GM19099 (cell line): ENCODE measurements around the gene SPAG16.

Source experiments
- POLR2A ChIP-seq: IDR thresholded peaks from 3 replicates; pipeline ENCODE4 v1.6.1; 2011; ENCODE audit warnings: low read depth; ENCODE audit not compliant: insufficient read length; ENCODE audit errors: extremely low read depth

Gene SPAG16

DNA sequence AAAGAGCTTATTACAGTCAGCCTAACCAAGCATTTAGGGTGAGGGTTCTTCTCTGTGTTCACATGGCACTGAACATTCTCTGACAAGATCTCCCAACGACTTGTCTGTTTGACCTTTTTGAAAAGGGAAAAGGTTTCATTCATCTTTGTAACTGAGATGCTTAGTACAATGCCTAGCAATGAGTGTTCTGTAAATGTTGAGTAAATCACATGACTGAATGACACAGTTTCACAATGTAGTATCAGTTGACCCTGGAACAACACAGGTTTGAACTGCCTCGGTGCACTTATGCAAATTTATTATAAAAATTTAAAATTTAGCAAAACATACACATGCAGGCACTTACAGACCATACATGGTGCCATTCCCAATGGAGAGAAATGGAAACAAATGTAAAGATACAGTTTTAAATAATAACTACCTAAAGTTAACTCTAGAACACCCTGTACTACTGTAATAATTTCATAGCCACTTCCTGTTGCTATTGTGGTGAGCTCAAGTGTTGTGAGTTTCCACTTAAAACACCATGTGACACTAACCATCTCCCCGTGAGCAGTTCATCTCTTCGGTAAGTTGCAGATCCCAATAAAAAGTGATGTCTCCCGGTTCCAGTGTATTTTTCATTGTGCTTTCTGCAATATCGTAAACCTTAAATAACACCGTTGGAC is 1092.5 kb downstream of the SPAG16 start:
- no peak for TF ChIP-seq POLR2A

DNA sequence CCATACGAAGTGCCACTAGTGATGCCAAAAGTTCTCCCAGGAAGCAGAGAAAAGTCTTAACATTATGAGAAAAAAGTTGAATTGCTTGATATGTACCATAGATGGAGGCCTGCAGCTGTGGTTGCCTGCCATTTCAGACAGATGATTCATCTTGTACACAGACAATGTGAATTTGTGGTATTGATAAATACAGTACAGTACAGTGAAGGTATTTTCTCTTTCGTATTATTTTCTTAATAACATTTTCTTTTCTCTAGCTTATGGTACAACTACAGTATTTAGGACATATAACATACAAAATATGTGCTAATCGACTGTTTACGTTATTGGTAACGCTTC is 1093.0 kb downstream of the SPAG16 start:
- TF ChIP-seq POLR2A: no peak

DNA sequence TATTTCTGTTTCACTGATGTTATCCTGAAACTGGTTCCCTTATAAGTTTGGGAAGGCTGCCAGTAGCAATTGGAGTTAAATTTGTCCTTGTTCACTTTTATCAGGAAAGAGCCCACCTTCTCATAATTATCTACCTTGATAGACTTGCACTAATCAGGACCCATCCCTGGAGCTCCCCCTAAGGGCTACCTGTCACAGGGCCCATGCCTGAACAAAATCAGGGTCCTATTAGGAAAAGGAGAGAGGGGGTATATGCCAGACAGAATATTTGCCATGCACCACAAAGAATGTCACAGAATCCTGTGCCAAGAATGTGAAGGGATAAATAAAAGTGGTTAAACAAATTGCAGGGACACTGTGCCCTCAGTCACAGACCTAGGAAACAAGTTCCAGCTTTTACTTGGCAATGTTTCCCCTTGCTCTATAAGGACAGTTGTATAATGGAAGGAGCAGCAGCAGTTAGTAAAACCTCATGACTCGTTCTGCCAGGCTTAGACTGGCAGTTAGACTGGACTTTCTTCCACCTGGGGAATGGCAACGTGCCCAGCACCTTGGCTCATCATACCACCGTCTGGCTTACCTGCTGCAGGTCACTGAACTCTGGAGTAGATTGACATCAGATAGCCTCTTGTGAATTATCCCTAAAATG is 1094.3 kb downstream of the SPAG16 start:
- TF ChIP-seq POLR2A: no peak

DNA sequence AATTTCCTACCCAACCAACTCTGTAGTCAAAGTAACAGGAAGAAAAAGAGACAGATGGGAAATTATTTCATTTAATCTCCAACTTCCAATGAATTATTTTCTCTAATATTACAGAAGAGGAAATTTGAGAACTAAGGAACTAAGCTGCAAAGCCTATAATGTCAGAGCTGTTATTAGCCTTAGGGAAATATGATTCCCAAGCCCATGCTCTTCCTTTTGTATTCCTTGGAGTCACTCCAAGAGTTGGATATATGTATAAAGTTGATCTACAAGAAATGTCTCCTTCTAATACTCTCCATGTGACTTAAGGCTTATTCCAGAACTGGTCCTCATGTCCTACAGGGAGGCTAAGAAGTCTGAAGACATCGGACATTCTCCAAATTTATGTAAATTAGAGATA is 1095.0 kb downstream of the SPAG16 start:
- no peak for TF ChIP-seq POLR2A

DNA sequence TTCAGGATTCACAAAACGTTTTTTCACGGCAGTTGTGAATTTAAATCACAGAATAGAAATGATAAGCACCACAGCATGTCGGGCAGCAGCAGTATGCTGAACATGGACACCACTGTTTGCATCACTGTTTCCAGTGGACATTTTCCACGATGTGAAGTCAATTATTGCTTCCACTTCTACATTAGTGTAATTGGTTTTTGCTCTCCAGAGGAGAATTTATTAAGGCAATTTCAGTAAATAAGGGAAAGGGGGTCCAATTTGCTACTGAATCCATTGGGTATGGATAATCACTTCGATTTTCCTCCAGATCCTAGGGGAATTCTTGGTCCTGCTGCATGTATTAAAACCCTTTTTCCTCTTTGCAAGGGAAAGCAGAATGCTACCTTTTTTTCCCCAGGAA is 1096.4 kb downstream of the SPAG16 start:
- TF ChIP-seq POLR2A: no peak

DNA sequence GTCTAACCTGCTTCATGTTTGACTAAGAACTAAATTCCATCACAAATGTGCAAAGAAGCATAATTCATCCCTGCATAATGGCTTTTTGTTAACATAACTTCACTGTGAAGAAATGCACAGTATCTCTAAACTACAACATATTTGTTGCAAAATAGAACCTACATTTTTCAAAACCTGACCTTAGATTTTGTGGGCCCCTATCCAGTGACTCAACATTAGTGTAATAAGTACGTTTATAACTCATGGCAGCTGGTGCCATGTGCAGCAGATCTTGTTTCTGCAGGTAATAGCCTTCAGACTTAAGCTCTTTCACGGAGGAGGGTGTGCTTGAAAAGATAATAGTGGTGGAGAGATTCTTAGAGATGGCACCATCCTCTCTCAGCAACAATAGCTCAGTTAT is 1098.0 kb downstream of the SPAG16 start:
- no peak for TF ChIP-seq POLR2A

DNA sequence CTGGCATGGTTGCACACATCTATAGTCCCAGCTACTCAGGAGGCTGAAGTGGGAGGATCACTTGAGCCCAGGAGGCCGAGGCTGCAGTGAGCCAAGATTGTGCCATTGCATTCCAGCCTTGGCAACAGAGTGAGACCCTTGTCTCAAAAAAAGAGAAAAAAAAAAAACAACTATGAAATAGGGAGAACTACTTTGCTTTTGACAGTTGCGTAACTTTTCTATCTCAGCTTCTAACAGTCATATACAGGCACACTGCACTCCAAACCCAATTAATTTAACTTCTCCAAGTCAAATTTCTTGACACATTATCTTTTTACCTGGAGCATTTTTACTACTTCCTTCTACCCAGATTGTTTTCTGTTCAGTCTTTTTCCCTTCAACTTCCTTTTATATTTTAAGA is 1102.5 kb downstream of the SPAG16 start:
- no peak for TF ChIP-seq POLR2A

DNA sequence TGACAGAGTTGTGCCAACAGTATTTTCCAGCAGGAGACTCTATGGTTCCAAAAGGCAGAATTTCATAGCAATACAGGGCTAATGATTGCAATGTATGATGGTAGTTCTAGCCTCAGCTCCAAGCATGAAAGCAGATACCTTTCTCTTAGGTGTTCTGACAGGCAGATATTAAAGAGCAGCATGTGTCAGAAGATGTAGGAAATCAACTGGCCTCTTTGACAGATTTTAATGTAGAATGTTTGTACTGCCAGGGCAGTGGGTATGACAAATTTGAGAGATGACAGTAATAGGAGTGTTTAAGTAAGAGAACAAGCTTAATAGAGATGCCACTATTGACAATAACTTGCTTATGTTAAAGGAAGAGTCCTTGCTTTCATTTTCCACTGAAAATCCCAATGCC is 1105.1 kb downstream of the SPAG16 start:
- no peak for TF ChIP-seq POLR2A

DNA sequence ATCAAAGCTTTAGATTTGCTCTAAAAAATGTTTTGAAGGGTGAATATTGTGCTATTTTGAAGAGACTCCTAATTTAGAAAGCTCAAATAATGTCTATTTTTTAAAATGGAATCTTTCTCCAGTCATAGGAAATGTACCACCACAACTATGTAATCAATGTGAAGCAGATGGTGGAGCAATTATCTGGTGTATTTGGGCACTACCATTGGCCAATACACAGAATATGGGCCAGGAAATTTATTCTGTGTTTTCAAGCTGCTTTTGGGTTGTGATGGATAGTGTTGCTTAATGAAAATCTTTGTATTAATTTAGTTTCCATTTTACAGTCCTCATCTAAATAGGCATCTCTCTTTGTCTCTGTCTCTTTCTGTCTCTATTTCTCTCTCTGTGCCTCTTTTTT is 1109.5 kb downstream of the SPAG16 start:
- no peak for TF ChIP-seq POLR2A

DNA sequence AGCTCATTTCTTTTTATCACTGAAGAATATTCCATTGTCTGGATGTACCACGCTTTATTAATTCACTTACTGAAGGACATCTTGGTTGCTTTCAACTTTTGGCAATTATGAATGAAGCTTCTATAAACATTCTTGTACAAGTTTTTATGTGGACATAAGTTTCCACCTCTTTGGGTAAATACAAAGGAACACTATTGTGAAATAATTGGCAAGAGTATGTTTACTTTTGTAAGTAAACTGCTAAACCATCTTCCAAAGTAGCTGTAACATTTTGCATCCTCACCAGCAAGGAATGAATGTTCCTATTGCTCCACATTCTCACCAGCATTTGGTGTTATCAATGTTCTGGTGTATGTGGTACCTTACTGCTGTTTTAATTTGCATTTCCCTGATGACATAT is 1110.8 kb downstream of the SPAG16 start:
- no peak for TF ChIP-seq POLR2A

DNA sequence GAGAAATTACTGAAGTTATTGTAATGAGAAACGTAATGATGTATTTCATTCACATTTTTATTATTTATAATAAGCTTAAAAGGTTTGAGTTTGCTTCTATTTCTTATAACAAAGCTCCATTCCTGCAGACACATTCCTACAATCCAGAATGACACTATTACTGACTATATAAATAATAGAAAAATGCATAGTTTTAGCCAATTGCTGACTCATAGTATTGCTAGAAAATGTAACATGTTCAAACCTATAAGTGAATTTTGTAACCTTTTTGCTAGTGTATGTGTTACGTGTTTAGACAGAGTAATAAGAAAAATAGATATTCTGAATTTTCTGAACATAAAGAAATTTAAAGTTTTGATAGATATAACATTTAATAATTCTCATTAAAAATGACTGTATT is 1117.3 kb downstream of the SPAG16 start:
- no peak for TF ChIP-seq POLR2A

DNA sequence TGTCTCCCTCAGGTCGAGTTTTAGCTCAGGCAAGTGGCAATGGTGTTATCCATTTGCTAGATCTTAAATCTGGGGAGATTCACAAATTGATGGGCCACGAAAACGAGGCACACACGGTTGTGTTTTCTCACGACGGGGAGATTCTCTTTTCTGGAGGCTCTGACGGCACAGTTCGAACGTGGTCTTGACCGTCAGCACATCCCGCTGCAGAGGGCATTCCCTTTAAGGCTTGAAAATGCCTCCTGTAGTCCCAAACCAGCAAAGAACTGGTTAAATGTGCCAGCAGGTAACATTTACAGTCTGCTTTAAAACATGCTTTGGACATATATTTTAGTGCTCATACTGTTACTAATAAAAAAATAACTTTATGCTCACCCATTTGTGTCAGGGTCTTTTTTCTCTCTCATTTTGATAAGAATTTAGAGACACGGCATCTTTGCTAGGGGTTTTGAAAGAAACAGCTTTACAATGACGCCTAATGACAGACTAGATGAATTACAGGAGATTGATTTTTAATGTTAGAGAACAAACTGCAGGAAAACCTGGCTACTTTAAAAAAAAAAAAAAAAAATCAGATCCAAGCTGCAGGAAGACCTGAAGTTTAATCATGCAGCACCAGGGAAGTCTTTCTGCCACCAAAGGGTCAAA is 1126.0 kb downstream of the SPAG16 start:
- no peak for TF ChIP-seq POLR2A

DNA sequence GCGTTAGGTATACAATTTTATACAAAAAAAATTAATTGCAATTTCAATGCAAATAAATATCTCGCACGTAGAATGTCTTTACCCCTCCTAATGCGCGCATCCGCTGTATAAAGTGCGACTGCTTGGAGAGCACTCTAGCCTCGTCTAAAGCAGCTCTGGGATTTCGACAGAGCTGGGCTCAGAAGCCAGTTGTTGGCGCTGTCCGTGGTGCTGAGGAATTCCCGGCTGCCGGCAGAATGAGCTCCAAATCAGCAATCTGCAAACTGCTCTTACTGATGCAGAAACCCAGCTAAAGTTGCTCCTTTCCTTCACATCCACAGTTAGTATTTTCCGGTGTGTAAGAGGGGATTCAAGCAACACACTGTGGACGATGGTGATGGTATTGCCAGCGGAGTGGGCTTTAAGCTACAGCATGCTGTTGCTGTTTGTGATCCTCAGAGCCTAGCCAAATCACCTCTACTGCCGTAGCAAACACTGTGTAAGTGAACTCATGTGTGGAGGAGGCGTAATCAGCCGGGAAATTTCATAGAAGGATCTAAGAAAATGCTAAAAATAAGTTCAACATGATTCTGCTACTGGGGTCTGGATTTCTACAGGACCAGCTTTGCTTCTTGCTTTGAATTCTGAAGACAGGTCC is 1126.8 kb downstream of the SPAG16 start, which contains the start of gene VWC2L:
Gene VWC2L (plus strand): TSS at position 137 of the 637 bp plus-strand sequence. CDS start 3,140 bp downstream, outside the sequence.
- TF ChIP-seq POLR2A: no peak

DNA sequence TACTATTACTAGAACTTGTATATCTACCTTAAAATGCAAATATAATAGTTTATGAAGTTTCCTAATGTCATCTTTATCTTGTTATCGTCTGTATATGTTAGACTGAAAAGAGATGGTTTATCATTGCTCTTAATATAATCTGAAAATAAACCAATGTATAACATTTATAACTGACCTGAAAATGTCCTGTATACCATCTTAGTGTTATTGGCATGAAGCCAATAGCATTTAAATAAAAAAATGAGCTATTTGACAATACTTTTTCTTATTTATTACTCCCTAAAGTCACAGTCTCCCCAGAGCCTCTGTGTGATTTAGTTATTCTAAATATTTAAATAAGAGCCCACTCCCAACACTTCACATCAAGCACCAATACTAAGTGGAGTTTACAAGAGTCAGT is 1128.4 kb downstream of the SPAG16 start:
- no peak for TF ChIP-seq POLR2A

DNA sequence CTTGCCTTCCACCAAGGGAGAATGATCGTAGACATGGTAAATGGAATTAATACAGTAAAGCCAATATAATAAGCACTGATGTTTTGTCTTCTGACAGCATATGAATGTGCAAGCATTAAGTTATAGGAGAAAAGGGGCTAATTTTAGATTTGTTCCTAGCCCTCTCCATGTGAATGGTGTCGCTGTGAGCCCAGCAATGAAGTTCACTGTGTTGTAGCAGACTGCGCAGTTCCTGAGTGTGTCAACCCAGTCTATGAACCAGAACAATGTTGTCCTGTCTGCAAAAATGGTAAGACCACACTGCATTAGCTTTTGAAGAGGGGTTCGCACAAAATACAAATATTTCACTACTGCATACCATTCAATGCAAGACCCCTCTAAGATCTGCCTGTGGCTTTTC is 1152.2 kb downstream of the SPAG16 start:
- no peak for TF ChIP-seq POLR2A
